Stomach (tissue), 9 donors: ENCODE results near the gene LEFTY2. TPM values are rescaled to one million over a fixed set of nuclear protein-coding genes. Genes with fewer than 3 reads are reported as not detected.
A peak's percentile ranks its signal among the peaks of the same experiment; 100 is the strongest.

Experiments used
- DNase-seq, 2 donors: peaks; one replicate each; pipeline versions ENCODE4 v3.0.0 to v3.0.0-alpha.2; 2013 to 2019
- H3K27ac ChIP-seq, 5 donors: fragments of 200-600 bp in 4 of 5; sonication (generic) in 4 of 5; one replicate each; pipeline ENCODE4 v1.5.1; 2013 to 2019; ENCODE audit warnings: mild to moderate bottlenecking in 1 of 5, moderate library complexity in 1 of 5
- H3K27me3 ChIP-seq, 3 donors: fragments of 200-600 bp; sonication (generic); one replicate each; pipeline ENCODE4 v1.5.1; 2017 to 2019; ENCODE audit warnings: mixed run types in 1 of 3
- H3K36me3 ChIP-seq, 4 donors: fragments of 200-600 bp; sonication (generic); 1 replicate in 3 of 4; 2 replicates in 1 of 4; pipeline ENCODE4 v1.5.1; 2016 to 2019
- H3K4me1 ChIP-seq, 4 donors: fragments of 200-600 bp; sonication (generic); one replicate each; pipeline ENCODE4 v1.5.1; 2016 to 2019
- H3K4me3 ChIP-seq, 4 donors: fragments of 200-600 bp; sonication (generic) in 3 of 4; one replicate each; pipeline ENCODE4 v1.5.1; 2016 to 2019; ENCODE audit warnings: mild to moderate bottlenecking in 1 of 4
- H3K9me3 ChIP-seq, 4 donors: fragments of 200-600 bp; sonication (generic); one replicate each; pipeline ENCODE4 v1.5.1; 2016 to 2019
- EP300 ChIP-seq: sonication (generic); formaldehyde crosslinking; IDR thresholded peaks from one replicate; pipeline ENCODE4 v1.6.1; 2017; ENCODE audit warnings: antibody characterized with exemption
- POLR2A ChIP-seq, 4 donors: fragments of 450-650 bp; IDR thresholded peaks; one replicate each; pipeline ENCODE4 v1.6.1; 2016; ENCODE audit warnings: antibody characterized with exemption in 4 of 4, control low read depth in 2 of 4, mild to moderate bottlenecking in 1 of 4, moderate library complexity in 1 of 4
- POLR2AphosphoS5 ChIP-seq, 3 donors: sonication (generic); formaldehyde crosslinking; IDR thresholded peaks; one replicate each; pipeline ENCODE4 v1.6.1; 2016; ENCODE audit warnings: antibody characterized with exemption in 3 of 3
- WGBS, 5 donors: extraction: QIAGEN DNeasy Blood & Tissue Kit in 3 of 5; methylation state at CpG; one replicate each; pipeline versions ENCODE4 v1.1.5 to v1.1.7; 2013 to 2018; 5-methylcytosine and 5-hydroxymethylcytosine counted together
- intact Hi-C: fragments of 100-400 bp; cut with DNase I; formaldehyde crosslinking; loops from one replicate; pipeline ENCODE4 v1.15.1; 2023; ENCODE audit warnings: low total_unique reads
- polyA plus RNA-seq, 3 donors: library from polyadenylated mRNA; stranded (reverse); fragments of 200-250 nt; gene quantifications; one replicate each; pipeline ENCODE4 v1.2.3, GENCODE V29; 2013
- total RNA-seq, 5 donors: library from RNA; depleted of rRNA; stranded (reverse); fragments of >200 nt; gene quantifications; one replicate each; pipeline versions ENCODE4 v1.1.0 to v1.2.3, GENCODE V29; 2014 to 2016
- TF ChIP-seq, protein P1 (sequence below), 7 experiments: fragments of 450-650 bp in 4 of 7; fragments of 200-600 bp in 3 of 7; sonication (generic) in 3 of 7; IDR thresholded peaks; one replicate each; pipeline ENCODE4 v1.5.1; 2016 to 2019; ENCODE audit warnings: antibody characterized with exemption in 7 of 7, control low read depth in 2 of 7, mild to moderate bottlenecking in 1 of 7
- donor health status: healthy with polysubstance abuse.
- donor health status: Bipolar disorder and iron deficiency.
- donor health status: healthy.

LEFTY2 gene
- total and polyA plus RNA-seq, 8 donors = 0.13 to 138 (median 0.18) TPM; not detected in 5

DNA sequence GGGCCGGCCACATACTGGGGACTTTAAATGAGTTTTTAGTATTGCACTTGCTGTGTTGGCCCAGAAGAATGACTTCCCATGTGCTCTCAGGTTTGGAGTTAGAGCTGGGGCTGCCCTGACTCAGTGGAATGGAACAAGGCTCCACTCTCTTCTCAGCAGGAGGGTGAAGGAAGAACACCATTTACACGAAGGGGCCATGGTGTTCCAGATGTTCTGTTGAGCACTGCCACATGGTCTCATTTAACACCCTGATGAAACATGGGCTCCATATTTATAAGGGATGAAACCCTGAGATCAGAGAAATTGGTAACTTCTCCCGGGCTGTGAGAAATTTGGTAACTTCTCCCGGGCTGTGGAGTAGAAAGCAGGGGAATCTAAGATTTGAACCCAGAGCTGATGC is 22.7 kb downstream of the LEFTY2 start:
- TF ChIP-seq EP300 (no peak), POLR2A (IDR thresholded peaks at IDR 0.05) (no peak), POLR2AphosphoS5 (IDR thresholded peaks at IDR 0.05) (no peak)
- TF ChIP-seq, protein P1, sequence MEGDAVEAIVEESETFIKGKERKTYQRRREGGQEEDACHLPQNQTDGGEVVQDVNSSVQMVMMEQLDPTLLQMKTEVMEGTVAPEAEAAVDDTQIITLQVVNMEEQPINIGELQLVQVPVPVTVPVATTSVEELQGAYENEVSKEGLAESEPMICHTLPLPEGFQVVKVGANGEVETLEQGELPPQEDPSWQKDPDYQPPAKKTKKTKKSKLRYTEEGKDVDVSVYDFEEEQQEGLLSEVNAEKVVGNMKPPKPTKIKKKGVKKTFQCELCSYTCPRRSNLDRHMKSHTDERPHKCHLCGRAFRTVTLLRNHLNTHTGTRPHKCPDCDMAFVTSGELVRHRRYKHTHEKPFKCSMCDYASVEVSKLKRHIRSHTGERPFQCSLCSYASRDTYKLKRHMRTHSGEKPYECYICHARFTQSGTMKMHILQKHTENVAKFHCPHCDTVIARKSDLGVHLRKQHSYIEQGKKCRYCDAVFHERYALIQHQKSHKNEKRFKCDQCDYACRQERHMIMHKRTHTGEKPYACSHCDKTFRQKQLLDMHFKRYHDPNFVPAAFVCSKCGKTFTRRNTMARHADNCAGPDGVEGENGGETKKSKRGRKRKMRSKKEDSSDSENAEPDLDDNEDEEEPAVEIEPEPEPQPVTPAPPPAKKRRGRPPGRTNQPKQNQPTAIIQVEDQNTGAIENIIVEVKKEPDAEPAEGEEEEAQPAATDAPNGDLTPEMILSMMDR (IDR thresholded peaks at IDR 0.05) = no peak
- Histone ChIP-seq H3K9me3 (no peaks in the 10 kb centered on the region), H3K27me3 (no peaks in the 10 kb centered on the region), H3K36me3 (peaks cover 16 to 73% (median 68%) of the 10 kb centered on the region in 4 donors), H3K27ac (no peak overlapping the region), H3K4me3 (no peak overlapping the region), H3K4me1 (peaks cover 18 to 41% (median 33%) of the 10 kb centered on the region in 4 donors)
- DNase-seq = no peak
- intact Hi-C loops = loop anchor here (10.0 kb wide), 2 partner anchors 133 to 443 kb away; no protein-coding TSS in a partner anchor
- WGBS, 5 donors = 87 to 95% (median 94%) methylated on average over 4 of the region's 4 CpGs

DNA sequence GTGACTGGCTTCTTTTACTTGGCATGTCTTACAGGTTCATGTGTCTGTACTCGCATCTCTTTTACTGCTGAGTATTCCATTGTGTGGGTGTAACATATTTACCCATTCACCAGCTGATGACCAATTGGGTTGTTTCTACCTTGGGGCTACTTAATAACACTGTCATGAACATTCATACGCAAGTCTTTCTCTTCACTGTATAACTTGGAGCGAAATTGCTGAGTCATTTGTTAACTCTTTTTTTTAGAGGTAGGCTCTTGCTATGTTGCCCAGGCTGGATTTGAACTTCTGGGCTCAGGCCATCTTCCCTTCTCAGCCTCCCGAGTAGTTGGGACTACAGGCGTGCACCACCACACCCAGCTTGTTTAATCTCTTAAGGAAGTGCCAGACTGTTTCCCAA is 23.5 kb downstream of the LEFTY2 start:
- no peak for DNase-seq
- WGBS, 5 donors = 82 to 88% (median 85%) methylated on average over 5 of the region's 5 CpGs
- peaks cover 10 to 33% (median 25%) of the 10 kb centered on the region in 4 donors for H3K4me1 ChIP-seq
- intact Hi-C loops = loop anchor here (10.0 kb wide), 2 partner anchors 133 to 443 kb away; no protein-coding TSS in a partner anchor
- H3K4me3 ChIP-seq = no peak overlapping the region
- peaks cover 16 to 80% (median 72%) of the 10 kb centered on the region in 4 donors for H3K36me3 ChIP-seq
- TF ChIP-seq POLR2AphosphoS5 (IDR thresholded peaks at IDR 0.05) (no peak), POLR2A (IDR thresholded peaks at IDR 0.05) (no peak), EP300 (no peak)
- TF ChIP-seq, protein P1 (IDR thresholded peaks at IDR 0.05) = no peak
- no peaks in the 10 kb centered on the region for H3K27me3 ChIP-seq
- no peaks in the 10 kb centered on the region for H3K9me3 ChIP-seq
- no peak overlapping the region for H3K27ac ChIP-seq

GRCh38 chr1:225917101-225917500 is 23.9 kb downstream of the LEFTY2 start:
- H3K4me3 ChIP-seq = no peak overlapping the region
- H3K4me1 ChIP-seq = peaks cover 8 to 29% (median 21%) of the 10 kb centered on the region in 4 donors
- peaks cover 16 to 81% (median 71%) of the 10 kb centered on the region in 4 donors for H3K36me3 ChIP-seq
- H3K27ac ChIP-seq = no peak overlapping the region
- TF ChIP-seq, protein P1 (IDR thresholded peaks at IDR 0.05) = no peak
- TF ChIP-seq POLR2AphosphoS5 (IDR thresholded peaks at IDR 0.05) = no peak
- no peak for TF ChIP-seq EP300
- no peaks in the 10 kb centered on the region for H3K9me3 ChIP-seq
- intact Hi-C loops = loop anchor here (10.0 kb wide), 2 partner anchors 132 to 442 kb away; no protein-coding TSS in a partner anchor
- DNase-seq = no peak
- WGBS, 5 donors = 93 to 97% (median 96%) methylated on average over 3 of the region's 3 CpGs
- no peaks in the 10 kb centered on the region for H3K27me3 ChIP-seq

DNA sequence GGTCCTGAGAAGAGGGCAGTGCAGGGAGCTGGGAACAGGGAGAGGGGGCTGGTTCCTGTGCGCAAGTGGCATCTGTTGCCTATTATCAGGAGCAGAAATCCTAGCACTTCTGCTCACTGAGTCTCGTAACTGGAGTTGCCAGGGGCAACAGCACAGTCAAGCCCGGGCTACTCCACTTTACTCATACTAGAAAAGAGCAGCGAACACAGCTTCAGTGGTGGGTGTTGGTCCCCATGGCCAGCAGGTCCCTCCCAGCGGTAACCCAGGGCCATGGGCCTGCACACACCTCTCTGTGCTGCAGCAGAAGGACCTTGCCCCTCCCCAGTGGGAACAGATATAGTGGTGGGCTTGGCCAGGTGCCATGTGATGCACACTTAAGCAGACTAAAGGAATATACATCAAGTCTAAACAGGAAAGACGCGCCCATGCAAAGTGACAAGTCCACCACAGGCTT is 25.5 kb downstream of the LEFTY2 start:
- intact Hi-C loops = loop anchor here (10.0 kb wide), 2 partner anchors 131 to 441 kb away; no protein-coding TSS in a partner anchor
- no peaks in the 10 kb centered on the region for H3K27me3 ChIP-seq
- TF ChIP-seq EP300 (no peak), POLR2A (IDR thresholded peaks at IDR 0.05) (no peak), POLR2AphosphoS5 (IDR thresholded peaks at IDR 0.05) (no peak)
- TF ChIP-seq, protein P1 (IDR thresholded peaks at IDR 0.05) = no peak
- H3K27ac ChIP-seq = no peak overlapping the region
- H3K4me3 ChIP-seq = no peak overlapping the region
- WGBS, 5 donors = 85 to 93% (median 88%) methylated on average over 7 of the region's 7 CpGs
- peaks cover 11 to 28% (median 21%) of the 10 kb centered on the region in 4 donors for H3K4me1 ChIP-seq
- no peaks in the 10 kb centered on the region for H3K9me3 ChIP-seq
- peak in 1 of 2 donors; percentile 47 for DNase-seq
- H3K36me3 ChIP-seq = peaks cover 3 to 67% (median 58%) of the 10 kb centered on the region in 4 donors
